Measurements from ENCODE around the gene SLC22A17.

DNA sequence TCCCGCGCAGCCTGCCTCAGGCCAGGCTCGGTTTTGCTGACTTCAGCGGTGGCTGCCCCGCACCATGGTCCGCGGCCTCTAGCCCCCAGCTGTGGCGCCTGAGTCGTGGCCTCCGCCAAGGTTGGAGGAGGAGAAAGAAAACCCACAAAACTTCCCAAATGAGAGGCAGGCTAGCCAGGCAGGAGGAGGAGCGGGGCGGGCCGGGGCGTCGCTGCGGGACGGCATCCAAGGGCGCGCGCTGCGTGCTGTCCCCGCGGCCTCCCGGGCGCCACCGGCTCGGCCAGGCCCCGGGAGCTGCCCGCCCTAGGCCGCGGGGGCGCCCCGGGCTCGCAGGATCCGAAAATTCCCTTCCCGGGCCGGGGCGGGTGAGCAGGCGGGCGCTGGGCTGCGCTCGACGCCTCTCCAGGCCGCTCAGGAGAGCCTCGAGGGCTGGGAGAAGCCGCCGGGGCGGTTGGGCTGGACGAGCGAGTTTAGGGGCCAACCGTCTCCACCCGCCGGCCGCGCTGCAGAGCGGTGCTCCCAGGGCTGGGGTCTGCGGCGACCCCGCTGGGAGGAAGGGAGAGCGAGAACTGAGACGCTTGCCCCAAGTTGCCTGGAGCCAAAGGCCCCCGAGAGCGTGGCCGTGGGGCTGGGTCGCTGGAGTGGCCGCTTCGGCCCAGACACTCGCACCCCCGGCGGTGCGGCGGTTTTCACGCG lies 12.5 kb upstream of the SLC22A17 start, which contains the start of gene EFS:
- TF ChIP-seq POLR2AphosphoS5 (IDR thresholded peaks at IDR 0.05) (peak in 2 of 4 donors; percentile 17 to 44), POLR2A (IDR thresholded peaks at IDR 0.05) (no peak), EP300 (IDR thresholded peaks at IDR 0.05) (no peak)
- TF ChIP-seq, protein P1, sequence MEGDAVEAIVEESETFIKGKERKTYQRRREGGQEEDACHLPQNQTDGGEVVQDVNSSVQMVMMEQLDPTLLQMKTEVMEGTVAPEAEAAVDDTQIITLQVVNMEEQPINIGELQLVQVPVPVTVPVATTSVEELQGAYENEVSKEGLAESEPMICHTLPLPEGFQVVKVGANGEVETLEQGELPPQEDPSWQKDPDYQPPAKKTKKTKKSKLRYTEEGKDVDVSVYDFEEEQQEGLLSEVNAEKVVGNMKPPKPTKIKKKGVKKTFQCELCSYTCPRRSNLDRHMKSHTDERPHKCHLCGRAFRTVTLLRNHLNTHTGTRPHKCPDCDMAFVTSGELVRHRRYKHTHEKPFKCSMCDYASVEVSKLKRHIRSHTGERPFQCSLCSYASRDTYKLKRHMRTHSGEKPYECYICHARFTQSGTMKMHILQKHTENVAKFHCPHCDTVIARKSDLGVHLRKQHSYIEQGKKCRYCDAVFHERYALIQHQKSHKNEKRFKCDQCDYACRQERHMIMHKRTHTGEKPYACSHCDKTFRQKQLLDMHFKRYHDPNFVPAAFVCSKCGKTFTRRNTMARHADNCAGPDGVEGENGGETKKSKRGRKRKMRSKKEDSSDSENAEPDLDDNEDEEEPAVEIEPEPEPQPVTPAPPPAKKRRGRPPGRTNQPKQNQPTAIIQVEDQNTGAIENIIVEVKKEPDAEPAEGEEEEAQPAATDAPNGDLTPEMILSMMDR (IDR thresholded peaks at IDR 0.05): no peak

Data from sigmoid colon (tissue), 4 donors.